ENCODE results near the gene UTP14A.
A peak's percentile ranks its signal among the peaks of the same experiment; 100 is the strongest.
"Not testable (repeated sequence)": the region's sequence is repeated elsewhere in the genome, so short reads cannot be mapped to it uniquely, and the experiment has no call there.

Gene UTP14A, protein sequence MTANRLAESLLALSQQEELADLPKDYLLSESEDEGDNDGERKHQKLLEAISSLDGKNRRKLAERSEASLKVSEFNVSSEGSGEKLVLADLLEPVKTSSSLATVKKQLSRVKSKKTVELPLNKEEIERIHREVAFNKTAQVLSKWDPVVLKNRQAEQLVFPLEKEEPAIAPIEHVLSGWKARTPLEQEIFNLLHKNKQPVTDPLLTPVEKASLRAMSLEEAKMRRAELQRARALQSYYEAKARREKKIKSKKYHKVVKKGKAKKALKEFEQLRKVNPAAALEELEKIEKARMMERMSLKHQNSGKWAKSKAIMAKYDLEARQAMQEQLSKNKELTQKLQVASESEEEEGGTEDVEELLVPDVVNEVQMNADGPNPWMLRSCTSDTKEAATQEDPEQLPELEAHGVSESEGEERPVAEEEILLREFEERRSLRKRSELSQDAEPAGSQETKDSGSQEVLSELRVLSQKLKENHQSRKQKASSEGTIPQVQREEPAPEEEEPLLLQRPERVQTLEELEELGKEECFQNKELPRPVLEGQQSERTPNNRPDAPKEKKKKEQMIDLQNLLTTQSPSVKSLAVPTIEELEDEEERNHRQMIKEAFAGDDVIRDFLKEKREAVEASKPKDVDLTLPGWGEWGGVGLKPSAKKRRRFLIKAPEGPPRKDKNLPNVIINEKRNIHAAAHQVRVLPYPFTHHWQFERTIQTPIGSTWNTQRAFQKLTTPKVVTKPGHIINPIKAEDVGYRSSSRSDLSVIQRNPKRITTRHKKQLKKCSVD

GRCh38 chrX:129905787-129906580 lies at the start of gene UTP14A:
UTP14A (plus strand) TSS chrX:129906164; CDS start chrX:129906211, 47 bp downstream.
- peak; percentile 38 for DNase-seq (ENCODE audit: low spot score)

DNA sequence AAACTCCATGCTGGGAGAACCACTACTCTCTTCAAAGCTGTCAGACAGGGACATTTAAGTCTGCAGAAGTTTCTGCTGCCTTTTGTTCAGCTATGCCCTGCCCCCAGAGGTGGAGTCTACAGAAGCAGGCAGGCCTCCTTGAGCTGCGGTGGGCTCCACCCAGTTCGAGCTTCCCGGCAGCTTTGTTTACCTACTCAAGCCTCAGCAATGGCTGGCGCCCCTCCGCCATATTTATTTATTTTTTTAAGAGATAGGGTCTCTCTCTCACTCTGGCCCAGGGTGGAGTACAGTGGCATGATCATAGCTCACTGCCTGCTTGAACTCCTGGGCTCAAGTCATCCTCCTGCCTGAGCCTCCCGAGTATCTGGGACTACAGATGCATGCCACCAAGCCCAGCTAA lies 46.8 kb upstream of the UTP14A start:
- DNase-seq (ENCODE audit: low spot score): not testable (repeated sequence)

GRCh38 chrX:129866321-129866720 lies 39.6 kb upstream of the UTP14A start:
- not testable (repeated sequence) for DNase-seq (ENCODE audit: low spot score)

DNA sequence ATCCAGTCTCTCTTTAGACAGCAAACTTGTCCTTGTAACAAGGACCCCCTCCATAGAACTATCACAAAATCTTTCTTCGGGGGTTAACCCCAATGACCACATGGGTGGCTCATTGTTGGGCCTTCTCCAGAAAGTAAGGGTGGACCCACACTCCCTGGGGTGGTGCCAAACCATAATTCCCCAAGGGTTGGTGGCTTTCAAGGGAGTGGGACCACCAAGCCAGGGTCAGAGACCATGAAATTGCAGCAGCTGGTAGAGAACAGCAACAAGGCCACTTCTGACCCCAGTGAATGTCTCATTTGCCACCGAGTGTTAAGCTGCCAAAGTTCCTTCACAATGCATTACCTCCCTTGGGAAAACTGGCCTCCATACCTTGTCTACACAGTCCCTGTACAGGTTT lies 33.4 kb upstream of the UTP14A start:
- DNase-seq (ENCODE audit: low spot score): no peak

DNA sequence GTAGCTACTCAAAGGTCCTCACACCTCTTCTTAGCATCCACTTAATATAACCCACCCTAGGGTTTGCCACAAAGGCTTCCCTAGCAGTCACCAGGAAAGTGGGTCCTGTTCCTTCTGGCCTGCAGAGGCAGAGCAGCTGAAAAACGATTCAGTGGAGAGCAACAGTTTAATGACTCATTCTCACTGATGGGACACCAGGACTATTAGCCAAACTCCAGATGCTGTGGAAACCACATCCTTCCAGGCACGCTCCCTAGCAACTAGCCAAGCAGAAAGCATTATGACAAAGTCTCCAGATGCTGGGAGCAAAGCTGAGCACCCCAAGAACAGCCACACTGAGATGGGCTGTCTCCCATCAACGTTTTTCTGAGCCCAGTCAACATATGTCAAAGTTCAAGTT lies 30.3 kb upstream of the UTP14A start:
- no peak for DNase-seq (ENCODE audit: low spot score)

- DNase-seq (ENCODE audit: low spot score): no peak
Measured at GRCh38 chrX:129876771-129877305, 29.1 kb upstream of the UTP14A start.

DNA sequence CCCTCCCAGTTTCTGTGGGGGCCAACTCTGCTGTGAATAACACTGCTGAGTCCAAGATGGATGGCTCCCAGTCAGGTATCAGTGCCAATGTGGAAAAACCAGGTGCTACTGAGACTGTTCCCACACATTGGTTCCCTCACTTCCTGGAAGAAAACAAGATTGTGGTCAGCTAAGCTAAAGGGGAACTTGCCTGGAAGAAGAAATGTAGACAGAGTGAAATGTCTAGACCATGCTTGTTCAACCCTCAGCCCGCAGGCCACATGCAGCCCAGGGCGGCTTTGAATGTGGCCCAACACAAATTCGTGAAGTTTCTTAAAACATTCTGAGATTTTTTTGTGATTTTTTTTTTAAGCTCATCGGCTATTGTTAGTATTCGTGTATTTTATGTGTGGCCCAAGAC lies 28.6 kb upstream of the UTP14A start:
- DNase-seq (ENCODE audit: low spot score): no peak

DNA sequence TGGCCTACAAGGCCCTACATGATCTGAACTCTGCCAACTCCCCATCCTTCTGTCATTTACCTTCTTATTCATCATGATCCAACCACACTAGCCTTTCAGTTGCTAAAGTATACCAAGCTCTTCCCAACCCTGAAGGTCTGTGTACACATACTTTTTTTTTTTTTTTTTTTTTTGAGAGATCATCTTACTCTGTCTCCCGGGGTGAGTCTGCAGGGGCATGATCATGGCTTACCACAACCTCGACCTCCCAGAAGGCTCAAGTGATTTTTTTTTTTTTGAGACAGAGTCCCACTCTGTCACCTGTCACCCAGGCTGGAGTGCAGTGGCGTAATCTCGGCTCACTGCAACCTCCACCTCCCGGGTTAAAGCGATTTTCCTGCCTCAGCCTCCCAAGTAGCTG lies 5.9 kb upstream of the UTP14A start:
- DNase-seq (ENCODE audit: low spot score): no peak

GRCh38 chrX:129908636-129909035 lies 2.7 kb downstream of the UTP14A start:
- DNase-seq (ENCODE audit: low spot score): no peak

- DNase-seq (ENCODE audit: low spot score): peak; percentile 21
Measured at GRCh38 chrX:129925305-129926092, 19.5 kb downstream of the UTP14A start.

DNA sequence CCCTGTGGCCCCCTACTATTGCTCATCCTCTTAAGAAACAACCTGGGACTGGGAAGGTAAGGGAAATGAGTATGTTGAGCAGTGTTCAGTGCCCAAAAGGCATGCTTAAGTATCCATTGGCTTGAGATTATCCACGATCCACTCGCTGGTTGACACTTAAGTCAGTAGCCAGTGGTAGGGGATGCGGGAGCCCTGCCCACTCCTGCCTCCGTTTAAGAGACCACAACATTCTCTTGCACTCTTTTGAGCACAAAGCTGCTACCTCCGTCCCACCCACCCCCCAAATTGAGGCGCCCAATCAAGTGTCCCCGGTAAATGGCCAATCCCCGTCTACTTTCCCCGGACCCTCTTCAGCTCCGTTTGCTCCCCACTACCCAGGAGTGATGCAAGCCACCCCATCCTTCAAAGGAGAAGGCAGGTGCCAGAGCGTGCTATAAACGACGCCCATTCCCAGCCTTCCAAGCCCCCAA lies 25.0 kb downstream of the UTP14A start:
- DNase-seq (ENCODE audit: low spot score): no peak

DNA sequence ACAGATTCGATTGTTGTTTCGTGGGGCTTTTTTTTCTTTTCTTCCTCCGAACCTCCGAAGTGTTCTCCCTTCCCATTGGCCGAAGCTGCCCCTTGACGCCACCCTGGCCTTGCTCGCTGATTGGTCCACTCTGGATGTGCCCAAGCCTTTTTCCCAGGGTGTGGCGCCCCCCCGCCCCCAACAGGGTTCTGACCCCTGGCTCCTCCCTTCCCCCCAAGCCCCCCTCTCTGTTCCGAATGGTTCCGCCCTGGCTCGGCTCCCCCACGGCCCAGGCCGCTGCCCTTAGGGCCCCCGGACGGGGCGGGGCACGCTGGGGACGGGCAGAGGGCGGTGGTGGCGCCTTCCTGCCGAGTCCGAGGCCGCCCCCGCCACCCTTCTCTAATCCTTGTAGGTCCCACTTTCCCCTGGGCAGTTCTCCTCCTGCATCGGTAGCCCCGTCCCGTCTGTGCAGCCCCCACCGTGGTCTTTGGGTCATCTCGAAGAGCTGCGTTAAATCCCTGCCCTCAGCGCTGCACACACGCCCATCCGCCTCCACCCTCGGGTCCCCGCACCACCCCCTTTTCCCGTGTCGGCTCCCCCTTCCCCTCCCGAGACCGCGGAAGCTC lies 25.5 kb downstream of the UTP14A start:
- peak; percentile 56 for DNase-seq (ENCODE audit: low spot score)

GRCh38 chrX:129932016-129932820 lies 26.3 kb downstream of the UTP14A start:
- peak; percentile 64 for DNase-seq (ENCODE audit: low spot score)

GRCh38 chrX:129932821-129933321 lies 26.9 kb downstream of the UTP14A start:
- no peak for DNase-seq (ENCODE audit: low spot score)

DNA sequence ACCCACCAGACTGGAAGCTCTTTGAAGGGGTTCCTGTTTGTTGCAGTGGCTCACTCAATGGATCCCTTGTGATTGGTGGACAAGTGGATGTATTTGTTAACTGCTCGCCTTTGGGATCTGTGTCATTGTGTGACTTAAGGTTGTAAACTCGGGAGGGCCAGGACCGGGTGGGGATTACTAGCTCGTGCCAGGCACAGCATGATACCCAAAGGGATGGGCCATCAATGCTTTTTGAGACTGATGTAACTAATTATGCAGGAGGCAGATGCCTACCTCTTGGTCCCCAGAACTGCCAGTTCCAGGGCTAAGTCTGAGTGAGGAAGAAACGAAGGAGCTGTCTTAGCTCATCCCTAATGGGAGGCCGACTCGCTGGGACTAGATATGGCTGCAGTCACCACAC lies 27.7 kb downstream of the UTP14A start:
- DNase-seq (ENCODE audit: low spot score): no peak

DNA sequence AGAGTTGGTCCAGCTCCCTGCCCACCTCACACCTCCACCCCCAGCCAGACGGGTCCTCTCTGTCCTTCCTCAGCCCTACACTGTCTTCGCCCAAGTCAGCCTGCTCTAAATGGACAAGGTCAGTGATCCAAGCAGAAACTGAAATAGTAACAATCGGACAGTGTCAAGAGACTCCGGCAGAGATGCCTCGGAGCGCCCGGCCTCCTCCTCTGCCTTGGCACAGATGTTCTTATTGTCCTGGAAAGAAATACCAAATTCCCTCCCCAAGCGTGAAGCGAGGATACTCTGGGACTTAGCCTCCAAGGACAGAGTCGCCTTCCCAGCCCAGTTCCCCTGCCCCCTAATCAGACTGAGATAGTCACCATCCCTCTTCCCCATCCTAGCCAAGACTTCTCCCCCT lies 28.5 kb downstream of the UTP14A start:
- DNase-seq (ENCODE audit: low spot score): no peak

DNA sequence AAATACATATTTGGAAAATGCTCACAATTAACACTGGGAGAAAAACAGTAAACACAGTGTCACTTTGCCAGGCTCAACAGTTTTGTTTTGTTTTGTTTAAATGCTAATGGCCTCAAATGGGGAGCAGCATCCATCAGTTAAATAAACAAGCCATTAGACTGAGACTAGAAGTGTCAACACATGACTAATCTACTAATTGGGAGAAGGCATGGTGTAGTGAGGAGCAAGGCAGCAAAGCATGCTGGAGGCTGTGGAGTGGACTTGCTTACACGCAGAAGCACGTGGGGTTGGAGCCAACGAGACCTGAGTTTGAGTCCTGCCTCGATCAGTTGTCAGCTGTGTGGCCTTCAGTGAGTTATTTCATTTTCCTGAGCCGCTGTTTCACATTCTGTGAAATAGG lies 29.0 kb downstream of the UTP14A start:
- DNase-seq (ENCODE audit: low spot score): no peak

DNA sequence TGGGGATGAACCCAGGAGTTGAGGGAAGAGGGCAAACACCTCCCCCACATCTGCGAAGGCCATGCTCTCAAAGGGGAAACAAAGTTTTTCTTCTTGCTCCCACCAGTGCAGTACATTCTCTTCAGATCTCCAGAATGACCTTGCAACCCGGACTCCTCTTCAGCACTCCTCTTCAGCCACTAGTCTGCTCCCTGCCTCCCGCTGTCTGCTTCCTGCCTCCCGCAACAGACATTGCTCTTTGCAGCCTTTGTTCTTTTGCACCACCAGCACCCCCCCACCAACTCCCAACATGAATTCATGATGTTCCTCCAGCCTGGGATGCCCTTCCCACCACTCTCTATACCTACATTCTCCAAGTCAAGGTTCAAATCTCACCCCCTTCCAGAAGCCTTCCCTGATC lies 32.1 kb downstream of the UTP14A start:
- no peak for DNase-seq (ENCODE audit: low spot score)

DNA sequence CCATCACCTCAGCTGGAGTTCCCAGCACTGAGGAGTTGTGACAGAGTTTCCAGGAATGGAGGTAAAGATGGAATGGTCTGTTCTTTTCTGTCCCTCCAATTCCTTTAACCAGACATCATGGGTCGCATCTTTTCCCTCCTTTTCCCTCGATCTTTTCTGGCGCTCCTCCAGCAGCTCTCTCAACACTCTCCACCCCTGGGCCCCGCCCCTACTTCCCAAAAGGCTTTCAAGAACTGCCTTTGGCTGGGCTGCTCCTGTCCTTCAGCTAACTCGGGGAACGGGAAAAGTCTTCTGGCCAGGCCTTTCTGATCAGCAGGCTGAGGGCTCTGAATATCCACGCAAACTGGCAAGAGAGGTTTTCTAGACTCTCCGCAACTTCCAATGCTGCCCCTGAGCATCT lies 34.0 kb downstream of the UTP14A start:
- no peak for DNase-seq (ENCODE audit: low spot score)

GRCh38 chrX:129940721-129941120 lies 34.8 kb downstream of the UTP14A start:
- no peak for DNase-seq (ENCODE audit: low spot score)

Data from HuH-7.5 (cell line).